NCI-H1930 (cell line): ENCODE measurements around the gene PPP6R3.
A peak's percentile ranks its signal among the peaks of the same experiment; 100 is the strongest.
"Not testable (repeated sequence)": the region's sequence is repeated elsewhere in the genome, so short reads cannot be mapped to it uniquely, and the experiment has no call there.

Experiments
- DNase-seq, 2 experiments: peaks; one replicate each; lab custom pipeline; 2025; lab: John Stamatoyannopoulos, UW

Gene PPP6R3

GRCh38 chr11:68457216-68457897, 3.2 kb upstream of the PPP6R3 start:
- no peak for DNase-seq

- no peak for DNase-seq
These were observed 2.7 kb upstream of the PPP6R3 start for GRCh38 chr11:68457898-68458249.

- not testable (repeated sequence) for DNase-seq
These were observed 2.2 kb upstream of the PPP6R3 start for GRCh38 chr11:68458340-68458739.

GRCh38 chr11:68459886-68460740, 439 bp upstream of the PPP6R3 start:
- DNase-seq: peak; percentile 97

- no peak for DNase-seq
These were observed 994 bp downstream of the PPP6R3 start for GRCh38 chr11:68461575-68461917.

GRCh38 chr11:68463714-68464113, 3.2 kb downstream of the PPP6R3 start:
- DNase-seq: no peak

- DNase-seq: no peak
These were observed 6.8 kb downstream of the PPP6R3 start for GRCh38 chr11:68467201-68467834.

- no peak for DNase-seq
These were observed 7.8 kb downstream of the PPP6R3 start for GRCh38 chr11:68468217-68468828.

- DNase-seq: no peak
These were observed 8.6 kb downstream of the PPP6R3 start for GRCh38 chr11:68469122-68469521.

GRCh38 chr11:68469642-68470041, 9.1 kb downstream of the PPP6R3 start:
- no peak for DNase-seq

GRCh38 chr11:68470304-68470811, 9.8 kb downstream of the PPP6R3 start:
- no peak for DNase-seq

- no peak for DNase-seq
These were observed 11.1 kb downstream of the PPP6R3 start for GRCh38 chr11:68471360-68472340.

- no peak for DNase-seq
These were observed 12.2 kb downstream of the PPP6R3 start for GRCh38 chr11:68472778-68473177.

GRCh38 chr11:68473693-68474092, 13.1 kb downstream of the PPP6R3 start:
- no peak for DNase-seq

GRCh38 chr11:68475626-68476025, 15.1 kb downstream of the PPP6R3 start:
- not testable (repeated sequence) for DNase-seq

GRCh38 chr11:68479390-68479789, 18.8 kb downstream of the PPP6R3 start:
- DNase-seq: no peak

- DNase-seq: no peak
These were observed 19.6 kb downstream of the PPP6R3 start for GRCh38 chr11:68480193-68480592.

- no peak for DNase-seq
These were observed 20.4 kb downstream of the PPP6R3 start for GRCh38 chr11:68480852-68481510.

GRCh38 chr11:68481579-68482240, 21.2 kb downstream of the PPP6R3 start:
- no peak for DNase-seq

GRCh38 chr11:68488623-68489022, 28.1 kb downstream of the PPP6R3 start:
- DNase-seq: no peak
